PC-9 (cell line): ENCODE data around the gene LRRC27.

Experiments
- EZH2 ChIP-seq: fragments of 200-600 bp; sonication (generic); IDR thresholded peaks from 2 replicates; pipeline ENCODE4 v1.8.0; 2017; ENCODE audit warnings: antibody characterized with exemption, low read depth
- TF ChIP-seq, protein P1 (sequence below): fragments of 200-600 bp; sonication (generic); conservative IDR thresholded peaks from 2 replicates; pipeline ENCODE4 v1.6.1; 2017; ENCODE audit warnings: mixed run types, antibody characterized with exemption, mild to moderate bottlenecking, moderate library complexity

DNA sequence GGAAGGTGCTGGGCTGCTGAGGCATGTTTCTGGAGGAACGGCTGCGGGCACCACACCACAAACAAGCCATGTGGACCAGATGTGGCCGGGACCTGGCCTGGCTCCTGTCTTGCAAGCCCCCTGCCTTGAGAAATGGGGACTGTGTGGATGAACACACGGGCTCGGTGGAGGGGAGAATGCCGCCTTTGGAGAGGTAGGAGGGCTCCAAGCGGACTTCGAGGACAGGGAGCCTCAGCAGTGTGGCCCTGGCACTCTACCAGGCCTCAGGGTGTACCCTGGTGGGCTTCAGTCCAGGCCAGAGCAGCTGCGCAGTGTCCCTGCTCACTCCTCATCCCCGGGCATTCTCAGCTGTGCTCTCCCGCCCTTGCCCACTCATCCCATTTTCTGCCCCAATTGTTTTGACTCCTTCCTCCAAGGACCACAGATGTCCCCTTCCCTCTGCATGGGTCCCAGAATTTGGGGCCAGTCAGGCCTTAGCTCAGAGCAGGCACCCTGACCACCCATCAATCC is 96.5 kb downstream of the LRRC27 start:
- TF ChIP-seq, protein P1, sequence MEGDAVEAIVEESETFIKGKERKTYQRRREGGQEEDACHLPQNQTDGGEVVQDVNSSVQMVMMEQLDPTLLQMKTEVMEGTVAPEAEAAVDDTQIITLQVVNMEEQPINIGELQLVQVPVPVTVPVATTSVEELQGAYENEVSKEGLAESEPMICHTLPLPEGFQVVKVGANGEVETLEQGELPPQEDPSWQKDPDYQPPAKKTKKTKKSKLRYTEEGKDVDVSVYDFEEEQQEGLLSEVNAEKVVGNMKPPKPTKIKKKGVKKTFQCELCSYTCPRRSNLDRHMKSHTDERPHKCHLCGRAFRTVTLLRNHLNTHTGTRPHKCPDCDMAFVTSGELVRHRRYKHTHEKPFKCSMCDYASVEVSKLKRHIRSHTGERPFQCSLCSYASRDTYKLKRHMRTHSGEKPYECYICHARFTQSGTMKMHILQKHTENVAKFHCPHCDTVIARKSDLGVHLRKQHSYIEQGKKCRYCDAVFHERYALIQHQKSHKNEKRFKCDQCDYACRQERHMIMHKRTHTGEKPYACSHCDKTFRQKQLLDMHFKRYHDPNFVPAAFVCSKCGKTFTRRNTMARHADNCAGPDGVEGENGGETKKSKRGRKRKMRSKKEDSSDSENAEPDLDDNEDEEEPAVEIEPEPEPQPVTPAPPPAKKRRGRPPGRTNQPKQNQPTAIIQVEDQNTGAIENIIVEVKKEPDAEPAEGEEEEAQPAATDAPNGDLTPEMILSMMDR: no peak
- TF ChIP-seq EZH2: no peak
